SIG-M5 (cell line): Measurements from ENCODE around the gene PLOD3.

Experiments used
- DNase-seq: peaks from one replicate; lab custom pipeline; 2025; lab: John Stamatoyannopoulos, UW

Gene PLOD3

GRCh38 chr7:101239191-101239950 lies 22.0 kb upstream of the PLOD3 start:
- no peak for DNase-seq

GRCh38 chr7:101238226-101239182 lies 21.1 kb upstream of the PLOD3 start:
- DNase-seq = no peak

- DNase-seq = no peak
Observed at GRCh38 chr7:101237206-101238067, 20.1 kb upstream of the PLOD3 start, which contains the start of gene CLDN15. Gene CLDN15, minus strand, starts transcription at chr7:101237802. Its CDS starts 221 bp downstream, at chr7:101237581.

GRCh38 chr7:101236292-101236835 lies 19.0 kb upstream of the PLOD3 start:
- no peak for DNase-seq

- DNase-seq = no peak
Observed at GRCh38 chr7:101235522-101235921, 18.1 kb upstream of the PLOD3 start.

GRCh38 chr7:101235050-101235449 lies 17.7 kb upstream of the PLOD3 start:
- no peak for DNase-seq

GRCh38 chr7:101234636-101235035 lies 17.3 kb upstream of the PLOD3 start:
- no peak for DNase-seq

- DNase-seq = no peak
Observed at GRCh38 chr7:101233907-101234547, 16.6 kb upstream of the PLOD3 start.

- no peak for DNase-seq
Observed at GRCh38 chr7:101232141-101232850, 14.9 kb upstream of the PLOD3 start.

GRCh38 chr7:101231644-101232043 lies 14.3 kb upstream of the PLOD3 start:
- DNase-seq = no peak

GRCh38 chr7:101226721-101227120 lies 9.3 kb upstream of the PLOD3 start:
- no peak for DNase-seq

- no peak for DNase-seq
Observed at GRCh38 chr7:101225650-101226049, 8.3 kb upstream of the PLOD3 start.

- no peak for DNase-seq
Observed at GRCh38 chr7:101223528-101223927, 6.1 kb upstream of the PLOD3 start.

GRCh38 chr7:101222275-101222830 lies 5.0 kb upstream of the PLOD3 start:
- DNase-seq = no peak

- DNase-seq = no peak
Observed at GRCh38 chr7:101220295-101220694, 2.9 kb upstream of the PLOD3 start.

- DNase-seq = no peak
Observed at GRCh38 chr7:101218236-101219125, 1.1 kb upstream of the PLOD3 start.

GRCh38 chr7:101216860-101217387 lies 457 bp downstream of the PLOD3 start:
- no peak for DNase-seq

GRCh38 chr7:101216001-101216859 lies 1.2 kb downstream of the PLOD3 start:
- DNase-seq = no peak
